Activated CD8-positive, alpha-beta memory T cell treated with anti-CD3 and anti-CD28 coated beads for 24 hours (primary cell): Measurements from ENCODE around the gene CHST8.
"Not testable (repeated sequence)": the region's sequence is repeated elsewhere in the genome, so short reads cannot be mapped to it uniquely, and the experiment has no call there.

Source experiments
- DNase-seq: peaks from one replicate; pipeline ENCODE4 v3.0.0-alpha.2; 2020

The CHST8 gene

DNA sequence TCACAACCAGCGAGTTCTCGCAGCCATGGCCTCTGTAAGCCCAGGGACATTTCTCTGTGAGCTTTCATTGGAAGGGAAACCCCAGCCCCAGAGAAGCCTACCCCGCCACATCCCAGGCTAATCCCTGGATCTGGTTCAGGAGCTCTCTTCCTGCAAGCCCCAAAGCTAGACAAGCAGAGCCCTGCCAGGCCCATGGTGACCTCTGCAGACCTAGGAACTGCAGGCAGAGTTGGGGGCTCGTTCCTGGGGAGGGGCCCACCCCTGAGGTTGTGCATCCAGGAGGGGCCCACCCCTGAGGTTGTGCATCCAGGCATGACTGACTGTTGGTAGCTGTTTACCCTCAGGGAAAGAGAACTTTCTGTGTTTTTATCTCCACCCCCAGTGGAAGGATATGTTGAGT is 196.7 kb downstream of the CHST8 start:
- peak; percentile 26 for DNase-seq

DNA sequence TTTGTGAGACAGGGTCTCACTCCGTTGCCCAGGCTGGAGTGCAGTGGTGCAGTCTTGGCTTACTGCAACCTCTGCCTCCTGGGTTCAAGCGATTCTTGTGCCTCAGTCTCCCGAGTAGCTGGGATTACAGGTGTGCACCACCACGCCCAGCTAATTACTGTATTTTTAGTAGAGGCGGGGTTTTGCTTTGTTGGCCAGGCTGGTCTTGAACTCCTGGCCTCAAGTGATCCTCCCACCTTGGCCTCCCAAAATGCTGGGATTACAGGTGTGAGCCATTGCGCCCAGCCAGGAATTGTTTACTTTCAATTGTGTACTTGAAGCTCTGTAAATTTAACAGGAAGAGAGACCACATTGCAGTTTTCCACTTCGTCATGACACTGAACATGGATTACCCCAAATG is 197.3 kb downstream of the CHST8 start:
- not testable (repeated sequence) for DNase-seq

DNA sequence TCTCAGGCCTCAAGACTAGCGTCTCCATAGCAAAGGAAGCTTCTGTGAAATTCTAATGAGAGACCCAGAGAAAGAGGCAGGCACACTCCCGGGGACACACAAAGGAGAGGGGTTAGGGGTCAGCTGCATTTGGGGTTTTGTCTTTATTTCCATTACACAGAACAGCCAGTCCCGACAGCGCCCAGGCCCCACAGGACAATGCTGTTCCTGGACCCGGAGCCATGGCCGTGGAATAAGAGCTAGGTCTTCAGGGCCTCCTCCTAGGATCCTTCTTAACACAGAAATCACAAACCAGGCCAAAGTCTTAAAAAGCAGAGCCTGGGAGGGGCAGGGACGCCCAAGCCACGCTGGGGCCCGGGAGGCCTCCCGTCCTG is 197.7 kb downstream of the CHST8 start:
- DNase-seq, result no peak

DNA sequence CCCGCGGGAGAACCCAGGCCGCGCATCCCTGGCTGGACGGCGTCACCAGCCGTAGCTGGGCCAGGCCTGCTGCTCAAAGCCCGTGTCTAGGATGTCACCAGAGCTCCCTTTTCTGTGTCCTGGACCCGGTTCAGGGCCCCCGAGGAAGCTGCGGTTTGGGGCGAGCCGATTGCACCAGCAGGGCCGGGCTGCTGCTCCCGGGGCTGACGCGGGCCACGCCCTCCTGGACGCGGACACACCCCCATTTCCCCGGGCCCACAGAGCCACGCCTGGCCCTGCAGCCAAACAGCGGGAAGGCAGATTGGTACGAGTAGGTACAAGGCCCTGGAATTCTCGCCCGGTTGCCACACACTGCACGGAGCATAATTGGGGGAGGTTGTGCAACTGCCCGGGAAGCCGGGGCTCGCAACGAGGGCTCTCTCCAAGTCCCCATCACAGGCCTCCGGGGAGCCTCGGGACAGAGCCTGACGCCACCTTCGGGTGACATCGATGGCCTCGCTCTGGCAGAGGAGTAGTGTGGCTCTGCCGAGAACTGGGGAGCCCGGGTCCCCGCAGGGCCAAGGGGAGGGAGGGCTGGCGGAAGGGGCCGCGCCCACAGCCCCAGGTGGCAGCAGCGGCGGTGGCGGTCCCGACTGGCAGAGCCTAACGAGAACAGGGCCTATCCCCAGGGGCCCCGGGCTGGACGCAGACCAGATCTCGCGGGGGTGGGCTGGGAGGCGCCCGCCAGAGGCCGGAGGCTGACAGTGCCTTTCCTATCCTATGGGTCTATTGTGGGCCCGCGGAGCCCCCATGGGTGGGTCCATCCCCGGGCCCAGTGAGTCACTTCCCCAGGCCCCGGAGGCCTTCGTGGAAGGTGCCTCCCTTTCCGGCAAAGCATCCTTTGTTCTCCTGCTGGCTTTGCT is 198.4 kb downstream of the CHST8 start:
- DNase-seq, result peak; percentile 80

DNA sequence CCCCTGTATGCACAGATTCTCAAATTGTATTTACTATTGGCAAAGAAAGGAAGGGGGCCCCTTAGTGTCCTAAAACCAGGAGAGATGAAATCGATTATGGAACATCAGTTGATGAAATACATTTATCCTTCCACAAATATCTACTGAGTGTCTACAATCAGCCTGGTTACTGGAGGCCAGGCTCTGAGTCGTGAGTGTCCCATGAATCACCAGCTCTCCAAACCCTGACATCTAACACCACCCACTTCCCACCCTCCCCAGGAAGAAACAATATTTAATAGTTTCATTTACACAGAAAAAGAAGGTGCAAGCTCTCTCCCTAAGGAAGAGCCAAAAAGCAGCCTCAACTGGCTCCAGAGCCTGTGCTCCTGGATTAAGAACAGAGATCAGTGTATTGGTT is 200.1 kb downstream of the CHST8 start:
- DNase-seq, result no peak
